ENCODE measurements around the gene CHRDL2. TPM values are rescaled to one million over a fixed set of nuclear protein-coding genes. Genes with fewer than 3 reads are reported as not detected.

Gene CHRDL2
- total RNA-seq (2.0 TPM), polyA plus RNA-seq (ENCODE audit: insufficient read depth, low read depth, low replicate concordance) (3.9 TPM)
- long read RNA-seq, donor 1 = 0 reads
- long read RNA-seq, donor 2 = 0 reads
- long read RNA-seq, donor 3 = 0 reads
- long read RNA-seq, donor 4 = 0 reads
- long read RNA-seq, donor 5 = 0 reads
- long read RNA-seq, donor 6 = 0 reads
- long read RNA-seq, donor 7 = 0 reads
- long read RNA-seq, donor 8 = 0 reads
- long read RNA-seq, donor 9 = 0 reads
- long read RNA-seq, donor 10 = 0 reads

DNA sequence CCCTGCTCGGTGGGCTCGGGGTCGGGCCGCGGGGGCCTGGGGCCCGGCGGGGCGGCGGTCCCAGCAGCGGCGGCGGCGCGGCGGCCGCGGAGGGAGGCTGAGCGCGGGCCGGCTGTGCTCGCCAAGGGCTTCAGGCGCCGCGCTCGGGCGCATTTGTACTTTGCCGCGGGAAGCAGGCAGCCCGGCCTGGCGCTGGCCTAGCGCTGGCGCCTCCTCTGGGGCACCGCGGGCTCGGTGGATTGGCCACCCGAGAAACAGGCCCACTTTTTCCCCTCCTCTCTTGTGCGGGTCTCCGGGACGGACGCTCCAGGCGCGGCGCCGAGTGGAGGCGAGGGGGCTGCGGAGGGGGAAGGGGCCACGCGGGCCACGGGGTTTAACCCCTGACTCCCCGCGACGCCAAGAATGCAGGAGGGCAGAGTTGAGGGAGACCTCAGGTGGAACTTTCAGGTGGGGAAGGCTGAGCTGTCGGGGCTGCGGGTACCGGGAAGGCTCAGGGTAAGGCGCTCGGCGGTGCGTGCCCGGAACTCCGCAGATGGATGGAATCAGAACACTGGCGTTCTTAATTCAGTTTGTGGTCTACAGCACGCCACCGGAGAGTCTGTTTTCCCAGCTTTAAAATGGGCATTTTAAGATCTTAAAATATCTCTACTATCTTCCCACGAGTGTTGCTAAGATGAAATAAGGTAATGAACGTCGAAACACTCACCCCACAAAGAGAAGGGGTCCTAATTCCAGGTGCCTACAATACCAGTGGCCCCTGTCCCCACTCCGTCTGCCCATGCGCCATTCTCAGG lies at the start of gene CHRDL2:
TSS of gene CHRDL2 (minus strand) at position 126 of the 794 bp plus-strand sequence. CDS start 538 bp downstream, outside the sequence.
- H3K4me1 ChIP-seq (ENCODE audit: control insufficient read depth in 2 of 3, insufficient read depth in 2 of 3, low read depth in 1 of 3, low read length in 3 of 3) = peaks cover 0 to 4% (median 3%) of the 10 kb centered on the region in 3 donors
- DNase-seq (peak in 2 of 5 donors; percentile 56 to 64), FAIRE-seq (no peak)
- no peaks in the 10 kb centered on the region for H3K9me3 ChIP-seq (ENCODE audit: control insufficient read depth in 2 of 3, insufficient read depth in 1 of 3, low read length in 3 of 3)
- TF ChIP-seq, protein P1, sequence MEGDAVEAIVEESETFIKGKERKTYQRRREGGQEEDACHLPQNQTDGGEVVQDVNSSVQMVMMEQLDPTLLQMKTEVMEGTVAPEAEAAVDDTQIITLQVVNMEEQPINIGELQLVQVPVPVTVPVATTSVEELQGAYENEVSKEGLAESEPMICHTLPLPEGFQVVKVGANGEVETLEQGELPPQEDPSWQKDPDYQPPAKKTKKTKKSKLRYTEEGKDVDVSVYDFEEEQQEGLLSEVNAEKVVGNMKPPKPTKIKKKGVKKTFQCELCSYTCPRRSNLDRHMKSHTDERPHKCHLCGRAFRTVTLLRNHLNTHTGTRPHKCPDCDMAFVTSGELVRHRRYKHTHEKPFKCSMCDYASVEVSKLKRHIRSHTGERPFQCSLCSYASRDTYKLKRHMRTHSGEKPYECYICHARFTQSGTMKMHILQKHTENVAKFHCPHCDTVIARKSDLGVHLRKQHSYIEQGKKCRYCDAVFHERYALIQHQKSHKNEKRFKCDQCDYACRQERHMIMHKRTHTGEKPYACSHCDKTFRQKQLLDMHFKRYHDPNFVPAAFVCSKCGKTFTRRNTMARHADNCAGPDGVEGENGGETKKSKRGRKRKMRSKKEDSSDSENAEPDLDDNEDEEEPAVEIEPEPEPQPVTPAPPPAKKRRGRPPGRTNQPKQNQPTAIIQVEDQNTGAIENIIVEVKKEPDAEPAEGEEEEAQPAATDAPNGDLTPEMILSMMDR (IDR thresholded peaks at IDR 0.05; ENCODE audit: borderline replicate concordance, extremely low read depth, insufficient read depth) = no peak
- no peak within 1 kb of the TSS for H3K4me3 ChIP-seq (ENCODE audit: low read length in 3 of 3)
- no peaks in the 10 kb centered on the region for H3K36me3 ChIP-seq (ENCODE audit: control insufficient read depth in 2 of 3, insufficient read depth in 3 of 3, low read length in 3 of 3)
- intact Hi-C loops (cut with DNase I) = no loop called here
- peaks cover 12% of the 10 kb centered on the region for H3K27me3 ChIP-seq (ENCODE audit: control insufficient read depth, insufficient read depth, low read length)
- H3K27ac ChIP-seq (ENCODE audit: low read depth in 2 of 2, low read length in 2 of 2) = no peak within 1 kb of the TSS
- H3K9ac ChIP-seq (ENCODE audit: low read length in 3 of 3) = no peak within 1 kb of the TSS

GRCh38 chr11:74780248-74781005 lies 49.2 kb upstream of the CHRDL2 start:
- intact Hi-C loops (cut with DNase I) = no loop called here
- FAIRE-seq (no peak), DNase-seq (no peak)
- H3K27ac ChIP-seq (ENCODE audit: low read depth in 2 of 2, low read length in 2 of 2) = no peak overlapping the region
- no peaks in the 10 kb centered on the region for H3K36me3 ChIP-seq (ENCODE audit: control insufficient read depth in 2 of 3, insufficient read depth in 3 of 3, low read length in 3 of 3)
- H3K4me1 ChIP-seq (ENCODE audit: control insufficient read depth in 2 of 3, insufficient read depth in 2 of 3, low read depth in 1 of 3, low read length in 3 of 3) = peaks cover 0 to 6% (median 0%) of the 10 kb centered on the region in 3 donors
- TF ChIP-seq, protein P1 (IDR thresholded peaks at IDR 0.05; ENCODE audit: borderline replicate concordance, extremely low read depth, insufficient read depth) = no peak
- no peaks in the 10 kb centered on the region for H3K9me3 ChIP-seq (ENCODE audit: control insufficient read depth in 2 of 3, insufficient read depth in 1 of 3, low read length in 3 of 3)
- no peaks in the 10 kb centered on the region for H3K27me3 ChIP-seq (ENCODE audit: control insufficient read depth, insufficient read depth, low read length)
- no peak overlapping the region for H3K4me3 ChIP-seq (ENCODE audit: low read length in 3 of 3)
- no peak overlapping the region for H3K9ac ChIP-seq (ENCODE audit: low read length in 3 of 3)

DNA sequence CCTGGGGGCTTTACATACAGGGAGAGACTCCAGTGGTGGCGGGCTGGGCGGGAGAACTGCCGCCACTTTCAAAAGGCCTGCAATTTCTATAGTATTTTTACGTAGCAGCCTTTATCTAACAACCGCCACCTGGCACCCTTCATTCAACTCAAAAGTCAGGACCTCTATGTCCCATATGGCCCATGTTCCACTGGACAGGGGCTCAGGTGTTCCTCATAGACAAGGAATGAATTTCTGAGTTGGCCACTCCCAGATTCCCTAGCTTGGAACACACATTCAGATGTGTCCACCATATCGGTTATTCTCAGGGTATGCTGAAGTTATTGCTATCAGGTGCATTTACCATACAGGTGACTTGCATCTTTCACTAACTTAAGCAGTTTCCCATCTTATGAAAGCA lies 47.4 kb upstream of the CHRDL2 start:
- intact Hi-C loops (cut with DNase I) = no loop called here
- Histone ChIP-seq H3K9me3 (ENCODE audit: control insufficient read depth in 2 of 3, insufficient read depth in 1 of 3, low read length in 3 of 3) (no peaks in the 10 kb centered on the region), H3K4me1 (ENCODE audit: control insufficient read depth in 2 of 3, insufficient read depth in 2 of 3, low read depth in 1 of 3, low read length in 3 of 3) (no peaks in the 10 kb centered on the region), H3K9ac (ENCODE audit: low read length in 3 of 3) (no peak overlapping the region), H3K36me3 (ENCODE audit: control insufficient read depth in 2 of 3, insufficient read depth in 3 of 3, low read length in 3 of 3) (no peaks in the 10 kb centered on the region), H3K27ac (ENCODE audit: low read depth in 2 of 2, low read length in 2 of 2) (no peak overlapping the region), H3K27me3 (ENCODE audit: control insufficient read depth, insufficient read depth, low read length) (no peaks in the 10 kb centered on the region), H3K4me3 (ENCODE audit: low read length in 3 of 3) (no peak overlapping the region)
- TF ChIP-seq, protein P1 (IDR thresholded peaks at IDR 0.05; ENCODE audit: borderline replicate concordance, extremely low read depth, insufficient read depth) = no peak
- DNase-seq (no peak), FAIRE-seq (no peak)
